ENCODE results near the gene TMEM92. TPM values are rescaled to one million over a fixed set of nuclear protein-coding genes. Genes with fewer than 3 reads are reported as not detected.
A peak's percentile ranks its signal among the peaks of the same experiment; 100 is the strongest.

Gene TMEM92
- polyA plus RNA-seq, result not detected

- H3K4me3 Mint-ChIP-seq, result peak within 1 kb of the TSS in 1 of 4 donors; percentile 24
- H3K9me3 Mint-ChIP-seq, result no peaks in the 10 kb centered on the region
- peaks cover 1% of the 10 kb centered on the region for H3K36me3 Mint-ChIP-seq
- peaks cover 0 to 10% (median 4%) of the 10 kb centered on the region in 3 donors for H3K4me1 Mint-ChIP-seq
- peak within 1 kb of the TSS in 1 of 3 donors; percentile 74 for H3K27ac Mint-ChIP-seq
- peaks cover 40% of the 10 kb centered on the region for H3K27me3 Mint-ChIP-seq
These were observed at the start of gene TMEM92 for GRCh38 chr17:50274142-50274896. Gene TMEM92, plus strand, starts transcription at chr17:50274466. Its CDS starts 36 bp downstream, at chr17:50274502.

GRCh38 chr17:50225701-50226240, 48.5 kb upstream of the TMEM92 start:
- Mint-ChIP-seq H3K4me3 (peak overlapping the region in 1 of 4 donors; percentile 70), H3K27me3 (peaks cover 4% of the 10 kb centered on the region), H3K9me3 (peaks cover 9 to 30% (median 22%) of the 10 kb centered on the region in 3 donors), H3K36me3 (peaks cover 2% of the 10 kb centered on the region), H3K4me1 (peaks cover 0 to 3% (median 0%) of the 10 kb centered on the region in 3 donors), H3K27ac (peak overlapping the region in 1 of 3 donors; percentile 40)

- Mint-ChIP-seq H3K4me3 (no peak overlapping the region), H3K27ac (no peak overlapping the region), H3K4me1 (no peaks in the 10 kb centered on the region), H3K9me3 (peaks cover 2 to 11% (median 7%) of the 10 kb centered on the region in 3 donors), H3K27me3 (peaks cover 19% of the 10 kb centered on the region), H3K36me3 (no peaks in the 10 kb centered on the region)
These were observed 39.7 kb upstream of the TMEM92 start for GRCh38 chr17:50234581-50234980.

DNA sequence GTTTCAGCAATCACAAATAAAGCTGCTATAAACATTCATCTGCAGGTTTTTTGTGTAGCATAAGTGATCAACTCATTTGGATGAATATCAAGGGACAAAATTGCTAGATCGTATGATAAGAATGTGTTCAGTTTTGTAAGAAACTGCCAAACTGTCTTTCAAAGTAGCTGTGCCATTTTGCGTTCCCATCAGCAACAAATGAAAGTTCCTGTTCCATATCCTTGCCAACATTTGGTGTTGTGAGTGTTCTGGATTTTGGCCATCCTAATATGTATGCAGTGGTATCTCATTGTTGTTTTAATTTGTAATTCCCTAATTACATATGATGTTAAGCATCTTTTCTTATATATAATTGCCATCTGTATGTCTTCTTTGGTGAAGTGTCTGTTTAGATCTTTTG, 36.4 kb upstream of the TMEM92 start:
- H3K27me3 Mint-ChIP-seq, result peaks cover 19% of the 10 kb centered on the region

GRCh38 chr17:50238601-50239280, 35.5 kb upstream of the TMEM92 start:
- Mint-ChIP-seq H3K27me3 (peaks cover 17% of the 10 kb centered on the region), H3K4me3 (no peak overlapping the region), H3K36me3 (no peaks in the 10 kb centered on the region), H3K9me3 (peaks cover 0 to 5% (median 0%) of the 10 kb centered on the region in 3 donors), H3K27ac (no peak overlapping the region), H3K4me1 (no peaks in the 10 kb centered on the region)

More for the DNA sequence above, 36.4 kb upstream of the TMEM92 start:
- Mint-ChIP-seq H3K9me3 (peaks cover 2 to 7% (median 3%) of the 10 kb centered on the region in 3 donors), H3K27ac (no peak overlapping the region), H3K4me3 (no peak overlapping the region), H3K36me3 (no peaks in the 10 kb centered on the region), H3K4me1 (no peaks in the 10 kb centered on the region)

DNA sequence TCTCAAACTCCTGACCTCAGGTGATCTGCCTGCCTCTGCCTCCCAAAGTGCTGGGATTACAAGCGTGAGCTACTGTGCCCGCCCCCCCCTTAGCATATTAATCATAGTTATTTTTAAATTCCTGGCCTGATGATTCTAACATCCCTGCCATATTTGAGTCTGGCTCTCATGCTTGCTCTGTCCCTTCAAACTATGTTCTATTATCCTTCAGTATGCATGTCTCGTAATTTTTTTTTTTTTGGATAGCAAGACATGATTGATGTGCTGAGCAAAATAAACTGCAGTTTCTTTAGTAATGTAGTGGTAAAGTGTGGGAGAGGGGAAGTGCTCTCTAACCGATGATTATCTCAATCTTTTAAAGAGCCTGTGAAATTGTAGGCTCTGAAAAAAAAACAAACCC, 34.3 kb upstream of the TMEM92 start:
- Mint-ChIP-seq H3K4me3 (no peak overlapping the region), H3K36me3 (peaks cover 2% of the 10 kb centered on the region), H3K27ac (no peak overlapping the region), H3K27me3 (peaks cover 13% of the 10 kb centered on the region), H3K9me3 (peaks cover 0 to 5% (median 0%) of the 10 kb centered on the region in 3 donors), H3K4me1 (no peaks in the 10 kb centered on the region)

GRCh38 chr17:50240851-50241250, 33.4 kb upstream of the TMEM92 start:
- H3K27ac Mint-ChIP-seq, result no peak overlapping the region
- peaks cover 0 to under 1% (median 0%) of the 10 kb centered on the region in 3 donors for H3K9me3 Mint-ChIP-seq
- peaks cover 2% of the 10 kb centered on the region for H3K36me3 Mint-ChIP-seq
- peak overlapping the region in 1 of 4 donors; percentile 19 for H3K4me3 Mint-ChIP-seq
- H3K4me1 Mint-ChIP-seq, result no peaks in the 10 kb centered on the region
- H3K27me3 Mint-ChIP-seq, result peaks cover 13% of the 10 kb centered on the region

GRCh38 chr17:50241431-50241830, 32.8 kb upstream of the TMEM92 start:
- Mint-ChIP-seq H3K4me1 (no peaks in the 10 kb centered on the region), H3K4me3 (peak overlapping the region in 1 of 4 donors; percentile 18), H3K27ac (no peak overlapping the region), H3K9me3 (no peaks in the 10 kb centered on the region), H3K36me3 (peaks cover 2% of the 10 kb centered on the region), H3K27me3 (peaks cover 10% of the 10 kb centered on the region)

DNA sequence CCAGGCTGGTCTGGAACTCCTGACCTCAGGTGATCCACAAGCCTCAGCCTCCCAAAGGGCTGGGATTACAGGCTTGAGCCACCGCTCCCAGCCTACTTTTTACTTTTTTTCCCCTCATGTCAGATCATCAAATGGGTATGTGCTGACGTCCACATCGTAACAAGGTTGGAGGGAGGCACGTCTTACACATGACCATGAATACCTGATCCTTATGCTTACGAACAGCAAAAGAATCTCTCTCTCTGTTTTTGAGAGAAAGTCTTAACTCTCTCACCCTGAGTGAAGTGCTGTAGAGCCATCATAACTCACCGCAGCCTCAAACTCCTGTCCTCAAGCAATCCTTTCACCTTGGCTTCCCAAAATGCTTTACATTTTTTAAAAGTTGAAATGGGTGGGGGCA, 29.5 kb upstream of the TMEM92 start:
- H3K9me3 Mint-ChIP-seq, result peaks cover 4 to 17% (median 16%) of the 10 kb centered on the region in 3 donors
- H3K4me3 Mint-ChIP-seq, result no peak overlapping the region
- no peak overlapping the region for H3K27ac Mint-ChIP-seq
- peaks cover 2% of the 10 kb centered on the region for H3K36me3 Mint-ChIP-seq
- H3K27me3 Mint-ChIP-seq, result peaks cover 7% of the 10 kb centered on the region
- H3K4me1 Mint-ChIP-seq, result no peaks in the 10 kb centered on the region

- H3K27ac Mint-ChIP-seq, result peak overlapping the region in 2 of 3 donors; percentile 6 to 40
- H3K27me3 Mint-ChIP-seq, result peaks cover 10% of the 10 kb centered on the region
- peaks cover 8 to 20% (median 19%) of the 10 kb centered on the region in 3 donors for H3K9me3 Mint-ChIP-seq
- no peak overlapping the region for H3K4me3 Mint-ChIP-seq
- H3K36me3 Mint-ChIP-seq, result peaks cover 2% of the 10 kb centered on the region
- H3K4me1 Mint-ChIP-seq, result no peaks in the 10 kb centered on the region
These were observed 26.0 kb upstream of the TMEM92 start for GRCh38 chr17:50248255-50248654.

GRCh38 chr17:50252781-50253180, 21.5 kb upstream of the TMEM92 start:
- H3K4me3 Mint-ChIP-seq, result no peak overlapping the region
- peaks cover 4 to 22% (median 20%) of the 10 kb centered on the region in 3 donors for H3K9me3 Mint-ChIP-seq
- H3K36me3 Mint-ChIP-seq, result no peaks in the 10 kb centered on the region
- H3K4me1 Mint-ChIP-seq, result no peaks in the 10 kb centered on the region
- H3K27me3 Mint-ChIP-seq, result peaks cover 11% of the 10 kb centered on the region
- no peak overlapping the region for H3K27ac Mint-ChIP-seq

- Mint-ChIP-seq H3K27me3 (peaks cover 8% of the 10 kb centered on the region), H3K4me1 (no peaks in the 10 kb centered on the region), H3K27ac (no peak overlapping the region), H3K9me3 (peaks cover 0 to 4% (median 0%) of the 10 kb centered on the region in 3 donors), H3K4me3 (no peak overlapping the region), H3K36me3 (no peaks in the 10 kb centered on the region)
These were observed 18.3 kb upstream of the TMEM92 start for GRCh38 chr17:50255766-50256635.

DNA sequence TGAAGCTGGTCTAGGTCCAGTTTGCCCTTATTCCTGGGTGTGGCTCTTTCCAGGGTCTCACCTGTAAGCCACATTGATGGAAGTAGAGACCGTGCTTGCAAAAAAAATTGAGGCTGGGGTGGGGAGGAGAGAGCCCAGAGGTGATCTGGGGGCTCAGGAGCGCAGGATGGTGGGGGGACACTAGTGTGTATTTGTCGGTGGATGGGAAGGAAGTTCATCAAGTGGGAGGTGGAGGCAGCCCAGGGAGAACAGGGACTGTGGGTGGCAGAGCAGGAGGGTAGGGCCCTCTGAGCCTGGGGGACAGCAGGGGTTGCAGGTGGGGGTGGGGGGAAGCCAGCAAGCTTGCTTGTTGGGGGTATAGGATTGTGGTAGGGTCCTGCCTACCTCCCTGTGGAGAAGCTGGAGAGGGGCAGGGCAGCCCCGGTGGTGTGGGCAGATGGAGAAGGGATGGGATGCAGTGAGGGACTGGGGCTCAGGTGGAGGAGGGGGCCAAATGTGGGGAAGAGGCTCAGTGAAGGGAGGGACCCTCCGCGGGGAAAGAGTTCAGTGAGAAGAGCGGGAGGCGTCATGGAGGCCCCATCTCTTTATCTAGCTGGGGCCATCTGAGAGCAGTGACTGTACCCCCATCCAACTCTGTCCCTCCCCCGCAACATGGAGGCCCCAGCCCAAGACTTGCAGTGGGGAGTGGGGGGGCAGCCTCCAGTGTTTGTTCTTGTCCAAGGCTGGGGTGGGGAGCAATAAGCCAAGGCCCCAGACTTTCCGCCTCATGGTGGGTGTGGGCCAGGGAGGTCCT, 17.2 kb upstream of the TMEM92 start:
- Mint-ChIP-seq H3K27ac (no peak overlapping the region), H3K4me3 (no peak overlapping the region), H3K9me3 (peaks cover 0 to 4% (median 0%) of the 10 kb centered on the region in 3 donors), H3K4me1 (no peaks in the 10 kb centered on the region), H3K27me3 (peaks cover 4% of the 10 kb centered on the region), H3K36me3 (no peaks in the 10 kb centered on the region)

Data from IgD-negative memory B cell (primary cell).